PC-3 (cell line): ENCODE results near the gene HLCS. TPM values are rescaled to one million over a fixed set of nuclear protein-coding genes. Genes with fewer than 3 reads are reported as not detected.

Experiments
- ATAC-seq: fragments of 200-7000 bp; cut with Tn5 transposase; 2 replicates; pipeline ENCODE4 v1.9.1; 2020; ENCODE audit warnings: mild to moderate bottlenecking, moderate library complexity
- BruUV-seq: library from RNA; stranded (reverse); fragments of 400-500 nt; replicated peaks from 2 replicates; lab custom pipeline; 2021; lab: Mats Ljungman, UMichigan
- CTCF ChIA-PET: fragments of 300-600 bp; sonication (Branson Sonifier 250); formaldehyde crosslinking; loops from one replicate; lab custom pipeline; 2022; ENCODE audit warnings: antibody characterized with exemption; lab: Charles Lee
- POLR2A ChIA-PET: fragments of 300-600 bp; sonication (Branson Sonifier 250); formaldehyde crosslinking; loops from one replicate; lab custom pipeline; 2022; ENCODE audit warnings: antibody characterized with exemption; ENCODE audit not compliant: unreplicated experiment; lab: Charles Lee
- DNase-seq: peaks from one replicate; pipeline ENCODE4 v3.0.0-alpha.2; 2015
- H2AFZ ChIP-seq: fragments of 300-600 bp; sonication (generic); 2 replicates; pipeline ENCODE4 v1.6.0; 2016; ENCODE audit warnings: antibody characterized with exemption, low read length
- H3F3A ChIP-seq: fragments of 300-600 bp; sonication (generic); one replicate; pipeline ENCODE4 v1.6.0; 2017; ENCODE audit warnings: antibody characterized with exemption, low read length, control low read depth, mild to moderate bottlenecking; ENCODE audit not compliant: unreplicated experiment
- H3K27ac ChIP-seq: fragments of 300-600 bp; sonication (generic); 2 replicates; pipeline ENCODE4 v1.5.1; 2016; ENCODE audit warnings: mild to moderate bottlenecking, low read length
- H3K27me3 ChIP-seq: fragments of 300-600 bp; sonication (generic); 2 replicates; pipeline ENCODE4 v1.6.1; 2016; ENCODE audit warnings: low read length, mixed read lengths
- H3K36me3 ChIP-seq: fragments of 300-600 bp; sonication (generic); 2 replicates; pipeline ENCODE4 v1.6.1; 2016; ENCODE audit warnings: low read depth, mixed run types, low read length, mixed read lengths
- H3K4me1 ChIP-seq: fragments of 300-600 bp; sonication (generic); 2 replicates; pipeline ENCODE4 v1.5.1; 2016; ENCODE audit warnings: low read length; ENCODE audit not compliant: insufficient read depth
- H3K4me2 ChIP-seq: fragments of 300-600 bp; sonication (generic); 2 replicates; pipeline ENCODE4 v1.6.0; 2016; ENCODE audit warnings: low read length
- H3K4me3 ChIP-seq: fragments of 300-600 bp; sonication (generic); 2 replicates; pipeline ENCODE4 v1.5.1; 2016; ENCODE audit warnings: mild to moderate bottlenecking, low read length, mixed read lengths
- H3K79me2 ChIP-seq: fragments of 300-600 bp; sonication (generic); 2 replicates; pipeline ENCODE4 v1.6.1; 2017; ENCODE audit warnings: low read length, mixed read lengths
- H3K9ac ChIP-seq: fragments of 300-600 bp; sonication (generic); 2 replicates; pipeline ENCODE4 v1.6.0; 2016; ENCODE audit warnings: mild to moderate bottlenecking, low read length
- H3K9me2 ChIP-seq: fragments of 300-600 bp; sonication (generic); replicated peaks from 2 replicates; pipeline ENCODE4 v1.6.1; 2016; ENCODE audit warnings: mixed run types, low read length, mixed read lengths
- H3K9me3 ChIP-seq: fragments of 300-600 bp; sonication (generic); 2 replicates; pipeline ENCODE4 v1.6.1; 2016; ENCODE audit warnings: low read length, mixed read lengths
- H4K20me1 ChIP-seq: fragments of 300-600 bp; sonication (generic); 2 replicates; pipeline ENCODE4 v1.6.1; 2016; ENCODE audit warnings: low read length, mixed read lengths
- EZH2 ChIP-seq: fragments of 300-600 bp; sonication (generic); IDR thresholded peaks from one replicate; pipeline ENCODE4 v1.6.1; 2017; ENCODE audit warnings: antibody characterized with exemption, mild to moderate bottlenecking, low read length; ENCODE audit not compliant: unreplicated experiment
- EZH2phosphoT487 ChIP-seq: fragments of 300-600 bp; sonication (generic); IDR thresholded peaks from 2 replicates; pipeline ENCODE4 v1.6.1; 2018; ENCODE audit warnings: mild to moderate bottlenecking, antibody characterized with exemption, low read length, borderline replicate concordance
- intact Hi-C: fragments of 100-400 bp; cut with micrococcal nuclease; formaldehyde crosslinking; loops from 2 replicates; pipeline ENCODE4 v1.9.0; 2023
- total RNA-seq: library from RNA; depleted of rRNA; stranded (reverse); fragments of >200 nt; gene quantifications from 2 replicates; pipeline ENCODE4 v1.2.3, GENCODE V29; 2014
- TF ChIP-seq, protein P1 (sequence below): fragments of 300-600 bp; sonication (generic); conservative IDR thresholded peaks from 2 replicates; pipeline ENCODE4 v1.5.1; 2017; ENCODE audit warnings: antibody characterized with exemption, low read depth, mild to moderate bottlenecking, low read length

Gene HLCS
- total RNA-seq, 1 experiment from 2014 or later: 44.1 TPM

DNA sequence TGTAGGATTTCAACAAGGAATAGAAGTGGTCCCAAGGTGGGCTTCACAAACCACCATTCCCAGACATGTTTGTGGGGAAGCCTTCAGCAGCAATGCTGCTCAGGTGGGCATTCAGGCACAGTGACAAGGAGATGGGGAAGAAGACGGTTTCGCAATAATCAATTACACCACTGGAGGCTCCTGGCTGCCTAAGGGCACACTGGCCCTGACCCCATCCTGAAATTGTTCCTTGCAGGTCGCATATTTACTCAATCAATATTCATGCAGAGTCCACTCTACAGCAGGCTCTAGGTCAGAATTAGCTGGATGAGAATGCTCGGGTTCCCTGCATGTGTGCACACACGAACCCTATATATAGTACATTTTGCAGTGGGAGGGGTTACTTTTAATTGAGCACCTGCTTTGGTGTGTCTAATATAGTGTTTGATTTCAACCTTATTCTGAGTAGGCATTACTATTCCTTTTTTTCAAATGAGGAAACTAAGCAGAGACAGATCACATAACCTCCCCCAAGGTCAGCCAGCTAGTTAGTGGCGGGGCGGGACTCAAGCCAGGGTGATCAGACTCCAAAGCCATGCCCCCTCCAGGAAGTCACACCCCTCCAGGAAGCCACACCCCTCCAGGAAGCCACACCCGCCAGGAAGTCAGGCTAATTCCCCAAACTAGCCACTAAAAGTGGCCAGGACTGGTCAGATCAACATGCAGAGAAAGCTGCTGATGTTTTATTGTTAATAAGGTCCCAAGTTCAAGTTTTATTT is 106.5 kb downstream of the HLCS start:
- Histone ChIP-seq H3K9me3 (no peaks in the 10 kb centered on the region), H3K4me1 (peaks cover 64% of the 10 kb centered on the region), H3K79me2 (peaks cover 16% of the 10 kb centered on the region), H2AFZ (no peak overlapping the region), H3K4me2 (peak overlapping the region; percentile 75), H3K9me2 (no peaks in the 10 kb centered on the region), H3K36me3 (no peaks in the 10 kb centered on the region; the same call in 1 of the 2 replicates), H3K4me3 (peak overlapping the region; percentile 43; the same call in 1 of the 2 replicates), H3K27ac (peak overlapping the region; percentile 94), H3K27me3 (no peaks in the 10 kb centered on the region), H3F3A (peaks cover 12% of the 10 kb centered on the region), H3K9ac (peak overlapping the region; percentile 75), H4K20me1 (no peaks in the 10 kb centered on the region)
- BruUV-seq: TSS peak; percentile 82
- peak; percentile 74 for ATAC-seq
- intact Hi-C loops: loop anchor here (1.0 to 2.0 kb wide), 3 partner anchors 23 to 107 kb away; no protein-coding TSS in a partner anchor
- ChIA-PET CTCF (interaction anchor here (2.1 kb wide), 1 partner anchor 58 kb away, joined by 5 read pairs; no protein-coding TSS in a partner anchor), POLR2A (interaction anchor here (0.5 to 1.2 kb wide), 3 partner anchors 14 to 58 kb away, joined by 3 to 9 read pairs (median 3); no protein-coding TSS in a partner anchor)
- DNase-seq: peak; percentile 93
- TF ChIP-seq, protein P1, sequence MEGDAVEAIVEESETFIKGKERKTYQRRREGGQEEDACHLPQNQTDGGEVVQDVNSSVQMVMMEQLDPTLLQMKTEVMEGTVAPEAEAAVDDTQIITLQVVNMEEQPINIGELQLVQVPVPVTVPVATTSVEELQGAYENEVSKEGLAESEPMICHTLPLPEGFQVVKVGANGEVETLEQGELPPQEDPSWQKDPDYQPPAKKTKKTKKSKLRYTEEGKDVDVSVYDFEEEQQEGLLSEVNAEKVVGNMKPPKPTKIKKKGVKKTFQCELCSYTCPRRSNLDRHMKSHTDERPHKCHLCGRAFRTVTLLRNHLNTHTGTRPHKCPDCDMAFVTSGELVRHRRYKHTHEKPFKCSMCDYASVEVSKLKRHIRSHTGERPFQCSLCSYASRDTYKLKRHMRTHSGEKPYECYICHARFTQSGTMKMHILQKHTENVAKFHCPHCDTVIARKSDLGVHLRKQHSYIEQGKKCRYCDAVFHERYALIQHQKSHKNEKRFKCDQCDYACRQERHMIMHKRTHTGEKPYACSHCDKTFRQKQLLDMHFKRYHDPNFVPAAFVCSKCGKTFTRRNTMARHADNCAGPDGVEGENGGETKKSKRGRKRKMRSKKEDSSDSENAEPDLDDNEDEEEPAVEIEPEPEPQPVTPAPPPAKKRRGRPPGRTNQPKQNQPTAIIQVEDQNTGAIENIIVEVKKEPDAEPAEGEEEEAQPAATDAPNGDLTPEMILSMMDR: no peak
- TF ChIP-seq EZH2phosphoT487 (no peak), EZH2 (no peak)

GRCh38 chr21:36858320-36858957 is 108.0 kb downstream of the HLCS start:
- Histone ChIP-seq H3K27ac (peak overlapping the region; percentile 94), H3K79me2 (peaks cover 16% of the 10 kb centered on the region), H3K9me2 (no peaks in the 10 kb centered on the region), H3F3A (peaks cover 12% of the 10 kb centered on the region), H3K9me3 (no peaks in the 10 kb centered on the region), H3K27me3 (no peaks in the 10 kb centered on the region), H3K36me3 (no peaks in the 10 kb centered on the region; the same call in 1 of the 2 replicates), H3K4me2 (peak overlapping the region; percentile 75), H4K20me1 (no peaks in the 10 kb centered on the region), H3K4me3 (no peak overlapping the region), H3K4me1 (peaks cover 64% of the 10 kb centered on the region), H2AFZ (no peak overlapping the region), H3K9ac (peak overlapping the region; percentile 75)
- no peak for TF ChIP-seq EZH2
- TF ChIP-seq EZH2phosphoT487: no peak
- TF ChIP-seq, protein P1: no peak
- BruUV-seq: no TSS peak
- CTCF ChIA-PET: interaction anchor here (1.6 kb wide), 1 partner anchor 59 kb away, joined by 5 read pairs; no protein-coding TSS in a partner anchor
- intact Hi-C loops: no loop called here
- ATAC-seq (peak; percentile 59), DNase-seq (peak; percentile 89)
- POLR2A ChIA-PET: no interaction called here
